Stimulated activated CD8-positive, alpha-beta memory T cell treated with anti-CD3 and anti-CD28 coated beads, Interleukin-7, amount 100 ng/mL, for 24 hours (primary cell): ENCODE measurements around the gene CREB3L1.
A peak's percentile ranks its signal among the peaks of the same experiment; 100 is the strongest.

Source experiments
- DNase-seq: peaks from one replicate; pipeline ENCODE4 v3.0.0-alpha.2; 2020; ENCODE audit warnings: low read depth

CREB3L1 gene

DNA sequence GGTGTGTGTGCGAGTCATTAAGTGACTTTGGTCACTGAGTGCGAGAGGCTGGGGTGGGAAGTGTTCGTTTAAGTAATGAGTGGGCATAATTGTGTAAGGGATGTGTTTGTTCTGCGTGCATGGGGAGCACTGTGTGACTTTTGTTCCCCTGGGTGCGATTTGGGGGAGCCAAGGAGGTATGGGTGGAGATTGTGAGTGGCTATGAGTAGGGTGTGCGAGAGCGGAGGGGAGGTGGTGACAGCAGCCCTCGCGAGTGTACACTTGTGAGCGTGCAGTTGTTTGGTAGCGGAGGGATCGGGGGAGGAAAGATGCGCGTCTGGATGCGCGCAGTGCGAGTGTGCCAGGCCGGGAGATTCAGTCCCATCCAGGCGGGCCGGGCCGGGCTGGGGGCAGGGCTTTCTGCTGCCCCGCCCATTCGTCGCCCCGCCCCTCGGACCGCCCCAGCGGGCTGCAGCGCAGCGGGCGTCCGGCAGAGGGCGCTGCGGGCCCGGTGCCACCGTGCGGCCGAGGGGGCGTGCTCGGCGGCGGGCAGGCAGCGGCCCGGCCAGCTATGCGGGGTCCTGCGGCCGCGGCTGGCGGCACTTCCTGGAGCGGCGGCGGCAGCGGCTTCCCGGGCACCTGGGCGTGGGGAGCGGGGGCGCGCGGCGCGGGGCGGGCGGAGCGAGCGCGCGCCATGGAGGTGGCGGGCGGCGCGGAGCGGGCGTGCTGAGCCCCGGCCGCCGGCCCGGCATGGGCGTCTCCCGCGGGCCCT is 69.6 kb downstream of the CREB3L1 start, which contains the start of gene DGKZ:
TSS of gene DGKZ (plus strand) at position 578 of the 751 bp plus-strand sequence. CDS start 197 bp downstream, outside the sequence.
- DNase-seq = peak; percentile 59

- DNase-seq = no peak
Measured at GRCh38 chr11:46347637-46348311, 70.3 kb downstream of the CREB3L1 start.

DNA sequence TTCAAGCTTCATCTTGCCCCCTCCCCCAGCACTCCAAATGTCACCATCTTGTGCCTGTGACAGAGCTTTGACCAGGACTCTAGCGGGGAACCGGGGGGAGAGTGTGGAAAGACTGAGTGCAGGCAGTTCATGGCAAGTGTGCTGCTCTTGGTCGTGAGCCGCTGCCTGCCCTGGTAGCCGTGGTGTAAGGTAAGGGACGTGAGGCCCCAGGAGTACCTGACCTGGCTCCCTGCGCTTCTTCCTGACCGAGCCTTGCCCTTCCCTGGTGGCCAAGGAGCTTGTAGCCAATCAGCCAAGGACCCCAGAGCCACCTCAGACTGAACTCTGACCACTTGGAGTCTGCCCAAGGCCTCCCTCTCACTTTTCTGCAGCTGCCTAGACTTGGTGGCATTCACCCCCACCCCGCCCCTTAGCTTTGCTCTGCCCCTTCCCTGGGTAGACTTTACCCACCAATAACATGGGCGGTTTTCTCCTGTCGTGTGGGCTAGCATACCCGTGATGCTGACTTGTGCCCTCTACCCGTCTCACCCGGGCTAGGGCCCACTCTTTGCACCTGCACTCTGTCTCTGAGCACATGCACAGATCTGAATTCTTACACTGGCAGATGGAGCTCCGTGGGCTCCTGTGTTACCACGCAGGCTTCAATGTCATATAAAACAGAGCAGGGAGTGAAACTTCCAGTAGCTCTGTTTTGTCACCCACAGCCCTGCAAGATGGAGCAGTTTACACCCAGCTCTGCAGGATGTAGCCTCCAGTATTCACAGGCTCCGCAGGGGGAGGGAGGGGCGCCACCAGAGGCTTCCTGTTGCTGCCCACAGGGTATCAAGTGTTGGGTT is 71.3 kb downstream of the CREB3L1 start:
- no peak for DNase-seq

- DNase-seq = no peak
Measured at GRCh38 chr11:46350695-46351094, 73.2 kb downstream of the CREB3L1 start.

GRCh38 chr11:46351148-46351547 is 73.7 kb downstream of the CREB3L1 start:
- no peak for DNase-seq

DNA sequence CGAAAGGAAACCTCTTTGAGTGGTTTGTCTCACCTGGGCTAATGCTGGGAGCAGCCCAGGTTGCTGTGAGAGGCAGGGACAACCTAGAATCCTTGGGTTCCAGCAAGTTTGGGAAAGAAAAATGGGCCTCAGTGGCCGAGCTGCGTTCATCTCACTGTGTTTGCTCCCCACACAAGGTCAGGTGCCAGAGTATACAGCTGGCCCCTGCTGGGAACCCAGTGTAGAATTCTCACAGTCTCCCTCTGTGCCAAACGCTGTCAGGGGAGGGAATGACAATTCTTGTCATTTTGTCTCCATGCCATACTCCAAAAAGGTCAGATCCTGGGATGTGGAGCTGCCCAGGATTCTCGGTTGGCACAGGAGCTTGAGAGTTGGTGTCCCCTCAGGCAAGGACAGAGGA is 74.1 kb downstream of the CREB3L1 start:
- no peak for DNase-seq

- no peak for DNase-seq
Measured at GRCh38 chr11:46352063-46352841, 74.8 kb downstream of the CREB3L1 start.

GRCh38 chr11:46353698-46354097 is 76.2 kb downstream of the CREB3L1 start:
- DNase-seq = no peak

- DNase-seq = no peak
Measured at GRCh38 chr11:46356924-46357482, 79.5 kb downstream of the CREB3L1 start.

DNA sequence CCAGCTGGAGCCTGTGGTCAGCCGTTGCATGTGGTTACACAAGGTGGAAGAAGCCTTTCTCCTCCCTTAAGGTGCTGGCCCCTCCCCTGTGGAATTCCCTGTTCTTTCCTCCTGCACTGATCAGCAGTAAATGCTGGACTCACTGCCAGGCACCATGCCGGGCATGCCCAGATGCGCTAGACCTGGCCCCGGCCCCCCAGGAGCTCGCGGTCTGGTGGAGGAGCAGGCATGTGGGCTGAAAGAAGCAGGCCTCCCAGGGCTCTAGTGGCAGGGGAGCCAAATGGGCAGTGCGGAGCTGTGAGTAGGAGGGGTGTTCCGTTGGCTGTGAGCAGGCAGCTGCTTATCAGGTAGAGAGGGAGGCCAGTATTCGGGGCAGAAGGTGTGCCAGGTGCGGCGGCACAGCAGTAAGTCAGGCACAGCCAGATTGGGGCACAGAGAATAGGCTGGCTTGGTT is 80.0 kb downstream of the CREB3L1 start:
- no peak for DNase-seq

GRCh38 chr11:46359953-46360352 is 82.5 kb downstream of the CREB3L1 start:
- no peak for DNase-seq

DNA sequence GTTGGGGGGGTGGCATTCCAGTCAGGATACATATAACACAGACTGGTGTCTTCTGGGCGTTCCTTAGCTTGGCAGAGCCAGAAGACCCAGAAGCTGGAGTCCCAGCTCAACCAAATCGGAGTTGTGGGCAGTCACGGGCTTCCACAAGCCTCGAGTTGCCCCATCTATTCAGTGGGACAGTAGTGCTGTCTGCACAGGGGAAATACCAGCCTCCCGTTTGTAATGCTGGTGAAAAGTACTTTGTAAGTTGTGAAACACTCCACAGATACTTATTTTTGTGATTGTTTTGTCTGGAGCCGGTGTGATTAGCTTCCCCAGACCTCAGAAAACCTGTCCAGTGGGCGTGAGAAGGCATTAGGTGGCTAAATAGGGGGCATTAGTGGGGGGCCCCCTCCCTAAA is 83.4 kb downstream of the CREB3L1 start:
- no peak for DNase-seq

GRCh38 chr11:46361283-46362155 is 84.1 kb downstream of the CREB3L1 start:
- no peak for DNase-seq

DNA sequence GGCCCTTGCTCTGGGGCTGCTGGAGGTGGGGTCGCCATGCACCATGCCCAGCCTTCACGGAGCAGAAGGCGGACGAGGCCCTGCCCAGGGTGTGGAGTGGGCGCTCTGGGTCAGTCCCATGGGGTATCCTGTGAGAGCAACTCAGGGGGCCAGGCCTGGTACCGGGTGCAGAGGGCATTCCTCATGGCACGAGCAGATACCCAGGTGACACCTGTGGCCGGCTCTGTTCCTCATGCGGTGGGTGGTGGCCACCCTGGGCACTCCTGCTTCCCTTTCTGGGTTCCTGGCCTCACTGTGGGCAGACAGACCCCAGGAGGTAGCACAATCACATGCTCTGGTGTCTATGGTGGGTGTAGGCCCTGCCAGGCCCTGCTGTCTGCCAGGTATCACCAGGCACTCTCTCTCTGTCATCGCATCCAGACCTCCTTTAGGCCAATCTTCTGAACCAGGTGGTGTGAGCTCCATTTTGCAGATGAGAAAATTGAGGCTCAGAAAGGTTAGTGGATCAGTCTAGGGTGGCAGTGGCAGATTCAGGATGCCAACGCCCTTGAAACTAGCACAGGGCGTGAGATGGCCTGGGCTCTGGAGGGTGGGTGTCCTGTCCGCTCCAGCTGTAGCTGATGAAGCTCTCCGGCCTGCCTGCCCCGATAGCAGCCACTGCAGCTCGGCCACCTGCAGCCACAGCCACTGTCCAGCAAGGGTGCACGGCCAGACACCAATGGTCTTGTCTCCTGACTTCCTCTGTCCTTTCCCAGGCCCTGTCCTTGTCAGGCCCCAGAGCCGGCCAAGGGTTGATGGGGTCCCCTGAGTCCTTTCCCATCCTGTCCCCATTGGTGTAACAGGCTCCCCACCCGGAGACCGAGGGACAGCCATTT is 84.9 kb downstream of the CREB3L1 start:
- no peak for DNase-seq

- no peak for DNase-seq
Measured at GRCh38 chr11:46363031-46363407, 85.6 kb downstream of the CREB3L1 start.

DNA sequence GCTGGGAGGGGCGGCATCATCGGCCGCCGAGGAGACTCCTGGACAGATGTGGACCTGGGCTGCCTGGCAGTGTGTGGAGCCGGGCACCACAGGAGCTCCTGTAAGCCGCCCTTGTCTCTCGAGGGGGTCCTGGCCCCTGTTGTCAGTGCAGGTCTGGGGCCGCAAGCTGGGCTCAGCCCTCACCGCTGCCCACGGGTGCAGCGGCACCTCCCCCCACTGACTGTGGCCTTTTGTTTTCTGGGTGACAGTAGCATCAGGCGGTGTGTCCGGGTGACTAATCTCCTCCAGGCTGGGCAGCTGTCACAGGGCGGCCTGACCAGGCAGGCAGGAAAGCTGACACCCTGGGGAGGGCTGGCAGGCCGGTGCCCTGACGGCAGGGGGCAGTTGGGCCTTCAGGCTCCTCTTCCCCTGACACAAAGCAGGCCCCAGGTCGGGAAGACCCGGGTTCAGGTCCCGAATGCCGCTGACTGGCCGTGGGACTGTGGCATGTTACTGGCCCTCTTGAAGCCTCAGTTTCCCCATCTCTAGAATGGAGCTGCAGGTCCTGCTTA is 86.1 kb downstream of the CREB3L1 start:
- no peak for DNase-seq

GRCh38 chr11:46364056-46364455 is 86.6 kb downstream of the CREB3L1 start:
- DNase-seq = no peak

DNA sequence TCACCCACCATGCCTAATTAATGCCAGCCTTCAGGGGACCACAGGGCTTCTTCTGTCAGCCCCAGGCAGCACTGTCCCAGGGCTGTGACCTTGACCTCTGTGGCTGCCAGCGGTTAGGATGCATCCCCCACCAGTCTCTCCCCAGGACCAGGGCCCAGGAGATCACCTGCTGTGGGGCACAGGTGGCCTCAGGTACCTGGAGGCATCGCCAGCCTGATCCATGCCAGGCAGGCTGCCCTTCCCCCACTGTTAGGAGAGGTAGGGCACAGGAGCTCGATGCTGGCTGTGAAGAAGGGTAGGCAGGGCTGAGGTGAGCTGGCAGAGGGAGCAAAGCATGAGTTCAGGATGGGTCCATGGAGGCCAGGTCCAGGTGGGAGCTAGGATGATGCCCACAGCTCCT is 87.3 kb downstream of the CREB3L1 start:
- no peak for DNase-seq

GRCh38 chr11:46366260-46366659 is 88.8 kb downstream of the CREB3L1 start:
- no peak for DNase-seq
